NB4 (cell line): ENCODE measurements around the gene TRRAP.

Source experiments
- DNase-seq: peaks from one replicate; pipeline ENCODE4 v3.0.0; 2010; ENCODE audit warnings: low read depth
- H3K4me3 ChIP-seq: one replicate; pipeline ENCODE4 v1.5.1; 2011; ENCODE audit warnings: mild to moderate bottlenecking, low read depth, low read length, moderate library complexity
- CTCF ChIP-seq: IDR thresholded peaks from one replicate; pipeline ENCODE4 v1.5.1; 2012; ENCODE audit warnings: low read depth, low read length
- MAX ChIP-seq: IDR thresholded peaks from 2 replicates; pipeline ENCODE4 v1.6.1; 2011; ENCODE audit warnings: low read depth, low read length
- MYC ChIP-seq: IDR thresholded peaks from 2 replicates; pipeline ENCODE4 v1.6.1; 2011; ENCODE audit warnings: low read depth, low read length
- POLR2A ChIP-seq: IDR thresholded peaks from 2 replicates; pipeline ENCODE4 v1.6.1; 2011; ENCODE audit warnings: mild to moderate bottlenecking; ENCODE audit not compliant: insufficient read length; ENCODE audit errors: extremely low read depth

Gene TRRAP

GRCh38 chr7:98879979-98880315 lies 1.6 kb downstream of the TRRAP start:
- TF ChIP-seq MYC = no peak
- no peak; the same call in 1 of the 2 replicates for TF ChIP-seq MAX
- TF ChIP-seq POLR2A = no peak
- TF ChIP-seq CTCF = no peak
- no peak for DNase-seq
- peak overlapping the region; percentile 87 for H3K4me3 ChIP-seq

- no peak for DNase-seq
- H3K4me3 ChIP-seq = peak overlapping the region; percentile 87
- TF ChIP-seq POLR2A = no peak
- TF ChIP-seq CTCF = no peak
- TF ChIP-seq MAX = no peak
- no peak for TF ChIP-seq MYC
These were observed 2.2 kb downstream of the TRRAP start for GRCh38 chr7:98880485-98880884.

- no peak overlapping the region for H3K4me3 ChIP-seq
- TF ChIP-seq POLR2A = no peak
- TF ChIP-seq MYC = no peak
- no peak for TF ChIP-seq CTCF
- TF ChIP-seq MAX = no peak
- DNase-seq = no peak
These were observed 3.4 kb downstream of the TRRAP start for GRCh38 chr7:98881561-98882315.

- DNase-seq = no peak
- H3K4me3 ChIP-seq = no peak overlapping the region
- TF ChIP-seq POLR2A (no peak), MYC (no peak), CTCF (no peak), MAX (no peak)
These were observed 6.1 kb downstream of the TRRAP start for GRCh38 chr7:98884416-98884815.

- TF ChIP-seq MAX (no peak), CTCF (no peak), MYC (no peak), POLR2A (no peak)
- DNase-seq = no peak
- H3K4me3 ChIP-seq = no peak overlapping the region
These were observed 8.7 kb downstream of the TRRAP start for GRCh38 chr7:98887038-98887437.
